ENCODE data around the gene NPLOC4. TPM values are rescaled to one million over a fixed set of nuclear protein-coding genes. Genes with fewer than 3 reads are reported as not detected.

Gene NPLOC4
- total and polyA plus RNA-seq, 2 donors (not counting 1 experiment from before 2014, with no cell fraction given), result 51.0 to 62.5 TPM

- no peak overlapping the region for H2AFZ ChIP-seq (ENCODE audit: low read length)
- H3K4me3 ChIP-seq (replicated peaks in 1 of 4; ENCODE audit: control extremely low read depth in 1 of 4, insufficient read depth in 1 of 4, low read depth in 3 of 4, low read length in 4 of 4), result no peak overlapping the region
- no peak overlapping the region for H3K9ac ChIP-seq (ENCODE audit: insufficient read depth, low read length)
- H3K79me2 ChIP-seq (ENCODE audit: control insufficient read depth, insufficient read depth, low read length), result no peaks in the 10 kb centered on the region
- no peaks in the 10 kb centered on the region for H3K4me1 ChIP-seq (ENCODE audit: control insufficient read depth, extremely low read depth, insufficient read depth, low read length)
- H3K27ac ChIP-seq (ENCODE audit: insufficient read depth, low read length), result no peak overlapping the region
- H3K27me3 ChIP-seq (ENCODE audit: control insufficient read depth, insufficient read depth, low read length), result no peaks in the 10 kb centered on the region
- no peak for DNase-seq (ENCODE audit: low read depth in 2 of 2)
- no peak for TF ChIP-seq EZH2 (IDR thresholded peaks at IDR 0.05; ENCODE audit: low read length, missing control alignments)
- TF ChIP-seq, protein P1, sequence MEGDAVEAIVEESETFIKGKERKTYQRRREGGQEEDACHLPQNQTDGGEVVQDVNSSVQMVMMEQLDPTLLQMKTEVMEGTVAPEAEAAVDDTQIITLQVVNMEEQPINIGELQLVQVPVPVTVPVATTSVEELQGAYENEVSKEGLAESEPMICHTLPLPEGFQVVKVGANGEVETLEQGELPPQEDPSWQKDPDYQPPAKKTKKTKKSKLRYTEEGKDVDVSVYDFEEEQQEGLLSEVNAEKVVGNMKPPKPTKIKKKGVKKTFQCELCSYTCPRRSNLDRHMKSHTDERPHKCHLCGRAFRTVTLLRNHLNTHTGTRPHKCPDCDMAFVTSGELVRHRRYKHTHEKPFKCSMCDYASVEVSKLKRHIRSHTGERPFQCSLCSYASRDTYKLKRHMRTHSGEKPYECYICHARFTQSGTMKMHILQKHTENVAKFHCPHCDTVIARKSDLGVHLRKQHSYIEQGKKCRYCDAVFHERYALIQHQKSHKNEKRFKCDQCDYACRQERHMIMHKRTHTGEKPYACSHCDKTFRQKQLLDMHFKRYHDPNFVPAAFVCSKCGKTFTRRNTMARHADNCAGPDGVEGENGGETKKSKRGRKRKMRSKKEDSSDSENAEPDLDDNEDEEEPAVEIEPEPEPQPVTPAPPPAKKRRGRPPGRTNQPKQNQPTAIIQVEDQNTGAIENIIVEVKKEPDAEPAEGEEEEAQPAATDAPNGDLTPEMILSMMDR (conservative IDR thresholded peaks at IDR 0.05 in 1 of 2, IDR thresholded peaks at IDR 0.05 in 1 of 2; ENCODE audit: low read depth in 1 of 2, low read length in 2 of 2), result no peak
- H4K20me1 ChIP-seq (ENCODE audit: control insufficient read depth, extremely low read depth, insufficient read depth, low read length), result no peaks in the 10 kb centered on the region
- peaks cover 30% of the 10 kb centered on the region for H3K36me3 ChIP-seq (ENCODE audit: control insufficient read depth, insufficient read depth, low read length)
- H3K4me2 ChIP-seq (ENCODE audit: extremely low read depth, insufficient read depth, low read length), result no peak overlapping the region
- no peaks in the 10 kb centered on the region for H3K9me3 ChIP-seq (ENCODE audit: control insufficient read depth, insufficient read depth, low read depth, low read length)
Measured at GRCh38 chr17:81542431-81543338, 94.2 kb downstream of the NPLOC4 start.

DNA sequence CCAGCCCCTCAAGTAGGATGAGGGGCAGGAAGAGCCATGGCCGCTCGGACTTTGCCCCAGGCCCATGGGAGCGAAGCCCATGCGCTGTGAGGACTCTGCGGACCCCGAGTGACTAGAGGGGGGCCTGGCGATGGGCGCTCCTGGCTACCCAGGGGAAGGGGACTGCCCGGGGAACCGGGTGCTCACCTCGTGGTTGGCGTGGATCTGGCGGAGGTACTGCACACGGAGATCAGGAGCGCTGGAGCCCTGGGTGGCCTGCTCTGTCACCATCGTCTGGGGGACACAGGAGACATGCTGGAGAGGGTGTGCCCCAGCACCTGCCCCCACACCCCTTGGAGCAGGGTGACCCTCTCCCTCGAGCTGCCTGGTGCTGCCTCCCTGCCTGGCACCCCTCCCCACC, 95.8 kb downstream of the NPLOC4 start:
- Histone ChIP-seq H3K4me1 (ENCODE audit: control insufficient read depth, extremely low read depth, insufficient read depth, low read length) (no peaks in the 10 kb centered on the region), H3K79me2 (ENCODE audit: control insufficient read depth, insufficient read depth, low read length) (no peaks in the 10 kb centered on the region), H3K27me3 (ENCODE audit: control insufficient read depth, insufficient read depth, low read length) (peaks cover 7% of the 10 kb centered on the region), H3K4me2 (ENCODE audit: extremely low read depth, insufficient read depth, low read length) (no peak overlapping the region), H4K20me1 (ENCODE audit: control insufficient read depth, extremely low read depth, insufficient read depth, low read length) (no peaks in the 10 kb centered on the region), H3K36me3 (ENCODE audit: control insufficient read depth, insufficient read depth, low read length) (peaks cover 25% of the 10 kb centered on the region), H3K4me3 (replicated peaks in 1 of 4; ENCODE audit: control extremely low read depth in 1 of 4, insufficient read depth in 1 of 4, low read depth in 3 of 4, low read length in 4 of 4) (no peak overlapping the region), H2AFZ (ENCODE audit: low read length) (no peak overlapping the region), H3K27ac (ENCODE audit: insufficient read depth, low read length) (no peak overlapping the region), H3K9me3 (ENCODE audit: control insufficient read depth, insufficient read depth, low read depth, low read length) (no peaks in the 10 kb centered on the region), H3K9ac (ENCODE audit: insufficient read depth, low read length) (no peak overlapping the region)
- TF ChIP-seq, protein P1 (conservative IDR thresholded peaks at IDR 0.05 in 1 of 2, IDR thresholded peaks at IDR 0.05 in 1 of 2; ENCODE audit: low read depth in 1 of 2, low read length in 2 of 2), result no peak
- no peak for TF ChIP-seq EZH2 (IDR thresholded peaks at IDR 0.05; ENCODE audit: low read length, missing control alignments)
- DNase-seq (ENCODE audit: low read depth in 2 of 2), result no peak

DNA sequence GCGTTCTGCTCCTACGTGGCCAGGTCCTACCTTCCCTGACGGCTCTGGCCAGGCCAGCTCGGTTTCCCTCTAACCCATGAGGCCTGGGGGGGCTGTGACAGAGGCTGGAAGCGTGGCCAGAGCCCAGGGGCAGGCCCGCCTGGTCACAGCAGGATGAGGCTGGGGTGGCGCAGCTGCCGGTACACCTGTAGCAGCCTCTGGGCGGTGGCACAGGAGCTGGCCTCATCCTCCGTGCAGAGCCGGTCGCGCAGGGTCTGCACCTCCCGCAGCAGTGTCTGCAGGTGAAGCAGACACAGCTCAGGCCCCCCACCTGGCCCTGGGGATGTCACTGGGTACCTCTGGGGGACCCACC, 96.3 kb downstream of the NPLOC4 start:
- H3K9me3 ChIP-seq (ENCODE audit: control insufficient read depth, insufficient read depth, low read depth, low read length), result no peaks in the 10 kb centered on the region
- H3K9ac ChIP-seq (ENCODE audit: insufficient read depth, low read length), result no peak overlapping the region
- H4K20me1 ChIP-seq (ENCODE audit: control insufficient read depth, extremely low read depth, insufficient read depth, low read length), result no peaks in the 10 kb centered on the region
- H2AFZ ChIP-seq (ENCODE audit: low read length), result no peak overlapping the region
- no peak overlapping the region for H3K4me2 ChIP-seq (ENCODE audit: extremely low read depth, insufficient read depth, low read length)
- no peak overlapping the region for H3K27ac ChIP-seq (ENCODE audit: insufficient read depth, low read length)
- TF ChIP-seq, protein P1 (conservative IDR thresholded peaks at IDR 0.05 in 1 of 2, IDR thresholded peaks at IDR 0.05 in 1 of 2; ENCODE audit: low read depth in 1 of 2, low read length in 2 of 2), result no peak
- no peak for TF ChIP-seq EZH2 (IDR thresholded peaks at IDR 0.05; ENCODE audit: low read length, missing control alignments)
- H3K36me3 ChIP-seq (ENCODE audit: control insufficient read depth, insufficient read depth, low read length), result peaks cover 24% of the 10 kb centered on the region
- H3K4me1 ChIP-seq (ENCODE audit: control insufficient read depth, extremely low read depth, insufficient read depth, low read length), result no peaks in the 10 kb centered on the region
- peaks cover 11% of the 10 kb centered on the region for H3K27me3 ChIP-seq (ENCODE audit: control insufficient read depth, insufficient read depth, low read length)
- H3K4me3 ChIP-seq (replicated peaks in 1 of 4; ENCODE audit: control extremely low read depth in 1 of 4, insufficient read depth in 1 of 4, low read depth in 3 of 4, low read length in 4 of 4), result no peak overlapping the region
- DNase-seq (ENCODE audit: low read depth in 2 of 2), result no peak
- no peaks in the 10 kb centered on the region for H3K79me2 ChIP-seq (ENCODE audit: control insufficient read depth, insufficient read depth, low read length)

Data from fibroblast of lung (primary cell).